ENCODE data around the gene TAS2R8.
"Not testable (repeated sequence)": the region's sequence is repeated elsewhere in the genome, so short reads cannot be mapped to it uniquely, and the experiment has no call there.

Gene TAS2R8, protein sequence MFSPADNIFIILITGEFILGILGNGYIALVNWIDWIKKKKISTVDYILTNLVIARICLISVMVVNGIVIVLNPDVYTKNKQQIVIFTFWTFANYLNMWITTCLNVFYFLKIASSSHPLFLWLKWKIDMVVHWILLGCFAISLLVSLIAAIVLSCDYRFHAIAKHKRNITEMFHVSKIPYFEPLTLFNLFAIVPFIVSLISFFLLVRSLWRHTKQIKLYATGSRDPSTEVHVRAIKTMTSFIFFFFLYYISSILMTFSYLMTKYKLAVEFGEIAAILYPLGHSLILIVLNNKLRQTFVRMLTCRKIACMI

DNA sequence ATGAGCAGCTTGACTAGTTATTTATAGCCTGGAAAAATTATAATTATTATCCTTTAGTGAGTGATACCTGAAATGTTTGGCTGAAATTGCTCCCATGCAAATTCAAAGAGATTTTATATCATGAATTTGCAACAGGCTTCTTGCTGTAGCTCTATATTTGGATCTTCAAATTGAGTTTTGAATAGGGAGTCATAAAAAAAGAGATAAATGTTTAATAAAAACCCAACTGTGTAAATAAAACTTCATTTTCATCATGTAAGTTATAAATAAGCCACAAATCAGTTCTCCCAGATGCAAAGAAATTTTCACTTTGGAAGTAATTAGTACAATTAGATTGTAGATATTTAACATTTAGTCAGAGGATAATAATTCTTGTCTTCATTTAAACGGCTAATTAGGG, at the start of gene TAS2R8:
TSS of gene TAS2R8 (minus strand) at position 101 of the 400 bp plus-strand sequence. CDS start 306 bp downstream, outside the sequence.
- DNase-seq (ENCODE audit: low read depth) = no peak

DNA sequence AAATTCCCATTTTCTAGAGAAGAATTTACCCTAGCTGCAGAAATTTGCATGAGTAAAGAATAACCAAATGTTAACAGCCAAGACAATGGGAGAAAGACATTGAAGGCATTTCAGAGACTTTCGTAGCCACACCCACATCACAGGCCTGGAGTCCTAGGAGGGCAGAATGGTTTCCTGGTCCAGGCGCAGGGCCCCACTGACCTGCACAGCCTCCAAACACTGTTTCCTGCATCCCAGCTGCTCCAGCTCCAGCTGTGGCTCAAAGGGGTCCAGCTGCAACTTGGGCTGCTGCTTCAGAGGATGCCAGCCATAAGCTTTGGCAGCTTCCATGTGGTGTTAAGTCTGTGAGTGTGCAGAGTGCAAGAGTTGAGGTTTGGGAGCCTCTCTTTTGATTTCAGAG, 48.7 kb upstream of the TAS2R8 start:
- DNase-seq (ENCODE audit: low read depth) = no peak

DNA sequence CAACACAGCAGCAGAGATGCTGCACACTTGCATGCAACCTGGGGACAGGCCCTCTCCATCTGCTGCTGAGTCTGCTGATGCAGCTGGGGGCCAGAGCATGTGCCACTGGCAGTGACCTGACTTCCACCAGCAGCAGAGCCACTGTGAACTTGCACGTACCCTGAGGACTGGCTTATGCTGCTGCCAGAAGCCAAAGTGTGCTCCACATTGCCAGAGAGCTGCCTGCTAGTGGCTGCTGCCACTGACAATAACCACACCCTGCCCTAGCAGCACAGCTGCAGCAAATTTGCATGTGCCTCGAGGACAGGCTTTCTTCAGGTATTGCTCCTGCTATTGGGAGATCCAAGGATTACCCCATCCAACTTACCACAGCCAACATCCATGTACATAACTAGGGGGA, 46.7 kb upstream of the TAS2R8 start:
- no peak for DNase-seq (ENCODE audit: low read depth)

DNA sequence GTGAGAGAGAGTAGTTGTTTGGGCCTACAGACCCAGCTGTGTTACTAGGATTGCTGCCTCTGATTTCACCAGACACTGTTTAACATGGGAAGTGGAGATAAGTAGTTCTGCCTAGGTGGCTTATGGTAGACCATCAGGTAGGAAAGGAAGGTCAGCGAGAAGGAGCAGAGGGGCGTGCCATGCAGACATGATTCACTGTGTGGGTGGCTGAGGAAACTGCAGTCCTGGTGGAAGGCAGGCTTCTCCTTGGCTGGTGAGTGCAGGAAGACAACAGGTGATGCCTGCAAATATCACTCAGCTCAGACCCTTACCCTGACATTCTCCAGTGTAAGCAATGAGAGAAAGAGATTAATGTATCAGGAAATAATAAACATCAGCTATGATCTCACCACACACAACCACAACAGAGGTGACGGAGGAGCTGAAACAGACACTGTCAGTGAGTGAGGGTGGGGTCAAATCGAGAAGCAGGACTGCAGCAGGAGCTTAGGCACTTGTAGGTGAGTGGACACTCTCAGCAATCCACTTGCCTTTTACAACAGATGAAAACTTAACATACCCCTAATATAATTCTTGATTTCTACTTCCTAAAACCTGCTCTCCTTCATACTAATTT, 44.3 kb upstream of the TAS2R8 start:
- no peak for DNase-seq (ENCODE audit: low read depth)

DNA sequence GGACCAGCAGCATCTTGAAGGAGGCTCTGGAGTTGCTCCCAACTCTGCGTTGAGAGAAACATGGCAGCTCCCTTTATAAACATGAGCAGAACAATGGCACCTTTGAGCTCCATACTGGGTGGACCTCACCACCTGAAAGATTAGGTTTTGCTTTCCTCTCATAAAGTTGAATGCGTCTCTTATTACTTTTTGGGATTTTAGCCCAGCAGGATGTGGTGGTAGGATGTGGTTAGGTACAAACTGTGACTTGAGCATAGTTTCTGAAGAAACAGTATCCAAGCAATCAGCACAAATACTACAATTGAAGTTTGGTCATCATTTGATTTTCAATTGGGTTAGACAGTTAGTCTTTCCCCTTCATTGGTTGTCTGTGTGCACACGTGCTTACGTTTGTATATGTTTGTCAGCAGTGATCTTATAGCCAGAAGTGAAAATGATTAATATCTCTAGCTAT, 42.4 kb upstream of the TAS2R8 start, which contains the start of gene PRR4:
TSS of gene PRR4 (minus strand) at position 51 of the 454 bp plus-strand sequence. CDS start at position 13, 38 bp downstream.
- no peak for DNase-seq (ENCODE audit: low read depth)

DNA sequence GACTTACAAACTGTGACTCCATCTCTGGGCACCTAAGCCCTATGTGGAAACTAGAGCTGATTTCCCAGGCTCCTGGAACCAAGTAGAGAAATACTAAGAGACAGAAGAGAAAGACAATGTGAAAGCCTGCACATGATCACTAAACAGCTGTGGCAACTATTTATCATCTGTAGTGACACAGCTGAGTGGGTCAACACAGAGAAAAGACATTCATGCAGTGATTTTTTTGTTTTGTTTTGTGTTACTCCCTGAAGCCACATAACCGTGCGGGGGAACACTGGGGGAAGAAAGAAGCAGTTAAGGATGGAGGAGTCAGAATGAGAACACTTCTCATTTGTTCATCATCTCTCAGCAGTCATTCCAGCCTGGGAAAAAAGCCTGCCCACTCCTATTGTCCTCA, 40.7 kb upstream of the TAS2R8 start:
- DNase-seq (ENCODE audit: low read depth) = no peak

DNA sequence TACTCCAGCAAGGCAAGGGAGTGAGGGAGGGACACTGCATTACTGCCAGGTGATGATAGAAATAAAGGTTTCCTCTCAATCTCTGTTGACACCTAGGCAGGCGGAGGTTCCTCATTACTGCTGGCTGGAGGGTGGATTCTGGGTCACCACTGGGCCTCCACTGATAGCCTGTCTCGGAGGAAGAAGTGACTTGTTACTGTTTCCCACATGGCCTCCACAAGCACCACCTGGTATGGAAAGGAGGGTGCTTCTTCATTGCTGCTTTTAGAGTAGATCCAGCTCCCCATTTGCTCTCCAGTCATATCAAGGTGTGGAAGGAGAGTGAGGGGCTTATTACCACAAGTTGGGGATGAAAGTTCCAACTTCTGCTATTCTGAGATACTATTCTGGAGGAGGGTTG, 35.8 kb upstream of the TAS2R8 start:
- DNase-seq (ENCODE audit: low read depth) = no peak

DNA sequence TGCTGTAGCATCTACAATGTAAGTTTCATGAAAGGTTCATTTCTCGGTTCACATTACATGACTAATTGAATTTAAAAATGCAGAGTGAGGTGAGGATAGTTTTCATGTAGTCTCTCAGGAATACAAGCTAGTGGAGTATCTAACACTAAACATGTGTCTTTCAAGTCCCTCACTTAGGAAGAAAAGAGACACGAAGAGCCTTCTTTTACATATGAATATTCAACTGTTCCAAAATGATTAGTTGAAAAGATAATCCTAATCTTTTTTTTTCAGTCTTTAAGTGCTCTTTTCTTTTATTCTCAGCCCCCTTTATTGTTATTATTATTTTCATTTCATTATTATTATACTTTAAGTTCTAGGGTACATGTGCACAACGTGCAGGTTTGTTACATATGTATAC, 31.4 kb upstream of the TAS2R8 start:
- no peak for DNase-seq (ENCODE audit: low read depth)

DNA sequence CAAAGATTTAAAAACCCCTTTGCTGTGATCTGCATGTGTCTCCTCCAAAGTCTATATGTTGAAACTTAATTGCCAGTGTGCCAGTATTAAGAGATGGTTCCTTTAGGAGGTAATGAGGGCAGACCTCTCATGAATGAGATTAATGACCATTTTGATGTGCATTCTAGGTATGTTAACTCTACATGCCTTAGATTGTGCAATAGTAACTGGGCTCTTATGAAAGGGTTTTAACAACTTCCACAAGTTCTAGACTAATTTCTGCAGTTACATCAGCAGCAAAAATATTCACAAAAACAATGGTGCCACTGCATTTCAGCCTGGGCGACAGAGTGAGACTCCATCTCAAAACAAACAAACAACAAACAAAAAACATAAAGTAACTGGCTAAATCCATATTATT, 22.9 kb upstream of the TAS2R8 start:
- DNase-seq (ENCODE audit: low read depth) = no peak

DNA sequence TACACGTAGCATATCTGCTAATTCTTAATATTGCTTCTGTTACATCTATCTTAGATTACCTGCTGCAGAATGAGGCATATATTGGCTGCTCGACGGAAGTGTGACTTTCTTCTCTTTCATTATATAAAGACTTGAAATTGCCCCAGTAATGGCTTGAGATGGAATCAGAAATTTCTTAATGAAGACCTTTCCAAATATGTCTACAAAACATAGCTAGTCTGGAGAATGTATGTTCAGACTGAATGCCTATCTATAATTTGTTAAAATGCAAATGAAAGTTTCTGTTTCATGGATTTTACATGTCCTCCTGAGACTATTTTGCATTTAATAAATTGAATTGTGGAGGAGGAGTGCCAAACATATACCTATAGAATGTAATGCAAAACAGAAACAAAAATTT, 19.2 kb upstream of the TAS2R8 start, which contains the start of gene TAS2R10:
TSS of gene TAS2R10 (minus strand) at position 101 of the 400 bp plus-strand sequence. CDS start at position 12, 89 bp downstream.
- DNase-seq (ENCODE audit: low read depth) = no peak

DNA sequence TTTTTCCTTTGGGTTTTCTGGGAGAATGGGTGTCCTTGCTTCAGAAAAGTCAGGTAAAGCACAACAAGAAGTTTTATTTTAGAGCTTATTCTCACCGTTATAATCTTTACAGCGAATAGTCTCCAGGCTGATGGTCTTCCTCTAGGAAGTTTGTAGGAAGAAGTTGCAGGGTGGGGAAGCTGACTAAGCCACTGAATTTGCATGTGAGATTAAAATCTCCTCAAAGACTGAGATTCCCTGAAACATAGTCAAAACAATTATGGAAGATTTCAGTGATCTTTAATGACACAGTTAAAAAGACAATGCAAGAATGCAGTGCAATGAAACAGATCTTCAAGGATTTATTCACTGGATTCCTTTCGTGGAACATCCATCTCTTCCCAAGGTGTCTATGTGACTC, 17.9 kb upstream of the TAS2R8 start:
- no peak for DNase-seq (ENCODE audit: low read depth)

DNA sequence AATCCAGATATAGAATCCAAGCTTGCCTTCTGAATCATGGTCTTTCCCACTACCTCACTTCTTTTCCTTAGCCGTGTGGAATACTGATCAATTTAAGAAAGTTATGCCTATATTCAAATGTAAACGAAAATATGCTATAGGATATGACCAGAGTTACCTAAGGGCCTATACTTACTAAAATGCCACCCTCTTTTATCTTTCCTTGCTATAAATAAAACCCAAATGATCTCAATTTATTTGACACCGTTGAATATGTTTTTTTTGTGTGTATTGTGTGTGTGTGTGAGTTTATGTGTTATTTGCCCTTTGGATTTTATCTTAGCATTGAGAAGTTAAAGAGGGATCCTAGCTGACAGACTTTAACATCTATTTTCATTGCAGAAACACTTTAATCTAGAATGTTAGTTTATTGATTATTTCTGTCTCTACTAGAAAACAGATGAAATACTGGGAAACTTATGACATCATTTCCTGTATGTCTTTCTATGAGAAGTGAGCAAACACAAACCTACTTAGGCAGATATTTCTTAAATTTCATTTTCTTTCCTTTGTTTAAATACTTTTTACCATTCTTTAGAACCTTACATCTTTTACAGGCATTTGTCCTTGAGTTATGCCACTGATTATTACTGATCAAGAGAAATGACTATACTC, 4.9 kb upstream of the TAS2R8 start:
- DNase-seq (ENCODE audit: low read depth) = no peak

DNA sequence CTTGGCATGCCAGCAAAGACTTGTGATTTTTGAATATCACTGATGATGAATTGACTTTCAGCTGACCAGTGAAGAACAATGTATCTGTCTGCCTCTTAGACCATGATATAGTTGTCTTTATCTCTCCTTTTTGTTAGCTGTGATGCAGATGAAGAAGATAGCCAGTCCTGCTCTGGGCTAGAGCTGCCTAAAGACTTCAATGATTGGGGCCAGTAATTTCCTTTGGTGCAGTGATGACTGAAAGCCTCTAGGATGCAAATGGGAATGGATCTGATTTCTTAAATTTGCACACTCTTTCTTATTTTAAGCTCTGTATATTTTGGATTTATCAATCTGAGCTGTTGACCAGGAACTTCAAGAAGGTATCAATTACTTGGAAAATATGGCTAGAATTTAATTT, 3.0 kb upstream of the TAS2R8 start, which contains the start of gene TAS2R9:
TSS of gene TAS2R9 (minus strand) at position 101 of the 400 bp plus-strand sequence. CDS start at position 8, 93 bp downstream.
- DNase-seq (ENCODE audit: low read depth) = no peak

DNA sequence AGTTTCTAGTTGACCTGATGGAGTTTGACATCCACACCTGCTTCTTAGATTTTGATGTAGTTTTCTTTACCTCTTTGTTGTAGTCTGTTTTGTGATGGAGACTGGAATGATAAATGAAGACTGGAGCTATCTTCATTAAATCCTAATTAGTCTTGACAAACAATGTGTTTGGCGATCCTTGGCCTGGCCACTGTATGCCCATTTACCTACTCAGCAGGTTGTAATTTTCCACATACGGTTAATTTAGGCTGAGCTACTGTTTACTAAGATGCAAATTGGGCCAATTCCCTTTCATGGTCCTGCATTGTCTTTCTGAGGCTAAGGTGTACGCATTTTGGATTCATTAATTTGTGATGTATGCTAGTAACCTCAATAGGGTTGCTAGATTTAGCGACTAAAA, 4.5 kb downstream of the TAS2R8 start, which contains the start of gene TAS2R7:
TSS of gene TAS2R7 (minus strand) at position 41 of the 400 bp plus-strand sequence. CDS start 57 bp downstream, outside the sequence.
- DNase-seq (ENCODE audit: low read depth) = no peak

DNA sequence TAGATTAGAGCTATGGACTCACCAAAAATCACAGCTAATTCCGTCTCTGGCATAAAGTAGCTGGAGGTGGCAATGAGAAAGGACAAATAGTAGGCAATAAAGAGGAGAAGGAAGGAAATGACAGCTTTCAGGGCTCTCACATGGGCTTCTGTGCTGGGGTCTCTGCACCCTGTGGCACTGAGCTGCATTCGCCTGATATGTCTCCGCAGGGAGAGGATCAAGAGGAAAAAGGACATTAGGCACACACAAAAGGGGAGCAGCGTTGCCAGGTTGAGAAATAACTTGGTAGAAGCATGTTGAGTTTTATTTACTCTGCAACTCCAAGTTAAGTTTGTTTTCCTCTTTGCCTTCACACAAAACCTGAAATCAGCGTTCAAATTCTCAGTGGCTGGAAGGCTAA, 5.3 kb downstream of the TAS2R8 start:
- DNase-seq (ENCODE audit: low read depth) = no peak

DNA sequence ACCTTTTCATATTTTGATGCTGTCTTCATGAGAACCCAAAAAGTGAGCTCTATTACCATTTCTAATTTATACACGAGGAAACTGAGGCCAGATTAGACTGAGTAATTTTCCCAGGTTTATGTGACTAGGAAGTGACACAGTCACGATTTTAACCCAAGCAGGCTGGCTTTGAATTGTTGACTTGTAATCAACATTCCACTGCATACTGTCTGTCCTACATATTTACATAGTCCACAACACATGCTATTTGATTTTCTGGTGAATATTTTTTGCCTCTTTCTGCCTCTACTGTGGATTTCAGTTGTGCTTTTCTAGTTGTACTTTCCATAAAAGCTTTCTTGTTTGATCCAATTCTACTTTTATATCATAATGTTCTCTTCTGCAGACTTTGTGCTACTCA, 12.9 kb downstream of the TAS2R8 start:
- no peak for DNase-seq (ENCODE audit: low read depth)

DNA sequence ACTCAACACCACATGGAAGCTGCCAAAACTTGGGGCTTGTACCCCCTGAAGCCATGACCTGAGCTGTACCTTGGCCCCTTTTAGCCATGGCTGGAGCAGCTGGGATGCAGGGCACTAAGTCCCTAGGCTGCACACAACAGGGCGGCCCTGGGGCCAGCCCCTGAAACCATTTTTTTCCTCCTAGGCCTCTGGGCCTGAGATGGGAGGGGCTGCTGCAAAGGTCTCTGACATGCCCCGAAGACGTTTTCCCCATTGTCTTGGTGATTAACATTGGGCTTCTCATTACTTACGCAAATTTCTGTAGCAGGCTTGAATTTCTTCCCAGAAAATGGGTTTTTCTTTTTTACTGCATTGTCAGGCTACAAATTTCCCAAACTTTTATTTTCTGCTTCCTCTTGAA, 15.3 kb downstream of the TAS2R8 start:
- DNase-seq (ENCODE audit: low read depth) = not testable (repeated sequence)

DNA sequence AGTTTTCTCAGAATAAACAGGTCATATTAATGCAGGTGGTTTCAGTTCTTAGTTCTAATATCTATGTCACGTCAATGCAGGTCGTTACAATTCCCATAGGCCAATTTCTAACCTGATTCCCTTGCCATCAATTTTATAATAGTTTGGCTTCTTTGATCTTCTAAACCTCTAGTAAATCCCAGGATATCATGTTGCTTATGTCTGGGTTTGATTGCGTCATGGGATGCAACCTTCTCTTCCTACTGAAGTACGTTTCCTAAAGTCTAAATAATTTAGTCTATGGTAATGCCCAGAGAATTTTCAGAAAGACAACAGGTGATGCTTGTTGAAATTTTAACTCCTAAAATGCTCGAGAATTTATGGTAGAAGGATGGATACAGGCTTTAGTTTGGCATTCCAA, 23.8 kb downstream of the TAS2R8 start:
- no peak for DNase-seq (ENCODE audit: low read depth)

DNA sequence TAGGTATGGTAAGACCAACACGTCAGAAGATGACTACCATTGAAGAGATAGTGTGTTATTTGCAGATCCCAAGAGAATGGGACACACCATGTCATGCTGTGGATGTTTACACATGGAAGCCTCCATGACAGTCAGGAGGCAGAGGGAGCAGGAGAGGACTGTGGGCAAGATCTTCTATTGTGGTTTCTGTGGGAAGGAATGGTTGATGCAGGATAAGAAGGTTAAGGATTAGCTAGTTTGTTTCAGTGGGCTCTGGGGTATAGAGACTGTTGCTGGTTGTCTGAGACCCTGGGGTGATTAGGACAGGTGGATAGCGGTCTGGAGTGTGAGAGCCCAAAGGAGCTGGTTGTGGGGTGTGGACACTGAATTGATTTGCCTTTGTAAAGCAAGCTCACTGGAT, 28.0 kb downstream of the TAS2R8 start:
- no peak for DNase-seq (ENCODE audit: low read depth)

DNA sequence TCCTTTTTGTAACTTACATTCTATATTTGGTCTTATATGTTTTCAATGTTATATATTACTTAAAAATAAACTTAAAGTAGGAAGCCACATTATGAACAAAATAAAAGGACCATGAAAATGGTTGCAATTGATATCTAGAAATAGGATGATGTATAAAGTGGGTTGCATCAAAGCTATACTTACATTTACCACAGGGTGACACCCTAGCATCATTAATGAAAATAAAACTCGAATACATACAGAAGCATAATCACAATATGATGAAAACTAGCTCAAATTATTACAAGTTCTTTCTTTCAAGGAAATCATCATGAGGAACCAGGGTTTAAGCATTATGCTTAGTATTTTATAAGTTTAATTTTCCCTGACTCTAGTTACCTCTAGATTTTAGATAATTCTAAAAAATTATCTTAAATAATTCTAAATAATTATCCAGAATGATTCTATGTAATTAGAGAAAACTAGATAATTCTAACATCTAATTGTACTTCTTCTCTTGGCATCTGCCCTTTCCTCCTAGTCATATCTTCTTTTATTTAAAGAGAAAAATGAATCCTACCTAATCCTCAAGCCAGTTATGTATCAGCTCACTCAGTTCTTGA, 35.9 kb downstream of the TAS2R8 start:
- DNase-seq (ENCODE audit: low read depth) = peak; percentile 17

DNA sequence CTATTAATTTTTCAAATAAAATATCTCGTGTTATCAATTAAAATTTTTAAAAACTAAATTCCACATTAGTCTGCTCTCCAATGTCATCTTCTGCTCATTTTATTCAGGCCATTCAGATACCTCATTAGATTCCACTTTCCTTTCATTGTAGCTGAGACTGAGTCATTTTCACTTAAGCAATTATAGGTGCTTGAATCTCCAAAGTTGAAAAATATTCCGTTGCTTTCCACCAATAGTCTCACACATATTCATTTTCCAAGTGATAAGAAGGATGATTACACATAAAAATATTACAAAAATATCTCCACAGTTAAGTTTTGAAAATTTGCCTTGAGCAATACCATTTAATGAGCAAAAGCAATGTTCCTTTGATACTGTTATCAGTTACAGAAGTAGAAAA, 47.4 kb downstream of the TAS2R8 start:
- DNase-seq (ENCODE audit: low read depth) = no peak

DNA sequence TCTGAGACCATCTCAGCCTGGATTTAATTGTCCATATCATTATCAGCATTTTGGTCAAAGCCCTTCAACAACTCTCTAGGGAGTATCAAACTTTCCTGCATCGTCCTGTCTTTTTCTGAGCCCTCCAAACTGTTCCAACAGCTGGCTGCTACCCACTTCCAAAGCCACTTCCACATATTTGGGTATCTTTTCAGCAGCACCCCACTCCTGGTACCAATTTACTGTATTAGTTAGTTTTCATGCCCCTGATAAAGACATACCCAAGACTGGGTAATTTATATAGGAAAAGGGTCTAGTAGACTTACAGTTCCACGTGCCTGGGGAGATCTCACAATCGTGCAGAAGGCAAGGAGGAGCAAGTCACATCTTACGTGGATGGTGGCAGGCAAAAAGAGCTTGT, 50.9 kb downstream of the TAS2R8 start:
- no peak for DNase-seq (ENCODE audit: low read depth)

Measured in fibroblast of the conjunctiva (primary cell).